C4-2B (cell line): ENCODE results near the gene ARPIN.
"Not testable (repeated sequence)": the region's sequence is repeated elsewhere in the genome, so short reads cannot be mapped to it uniquely, and the experiment has no call there.

Experiments used
- H3K27ac ChIP-seq: fragments of 450-650 bp; 2 replicates; pipeline ENCODE4 v1.5.1; 2017
- CTCF ChIP-seq: fragments of 450-650 bp; conservative IDR thresholded peaks from 2 replicates; pipeline ENCODE4 v1.5.1; 2017; ENCODE audit warnings: mild to moderate bottlenecking
- ZFX ChIP-seq: fragments of 450-650 bp; IDR thresholded peaks from 2 replicates; pipeline ENCODE4 v1.6.1; 2017

The ARPIN gene

GRCh38 chr15:89874926-89875564 is 37.7 kb downstream of the ARPIN start:
- TF ChIP-seq CTCF (peak; percentile 99), ZFX (no peak)
- no peak overlapping the region for H3K27ac ChIP-seq

GRCh38 chr15:89870688-89871288 is 42.0 kb downstream of the ARPIN start:
- no peak for TF ChIP-seq CTCF
- no peak for TF ChIP-seq ZFX
- H3K27ac ChIP-seq, result no peak overlapping the region

GRCh38 chr15:89870006-89870405 is 42.7 kb downstream of the ARPIN start:
- no peak overlapping the region for H3K27ac ChIP-seq
- TF ChIP-seq ZFX (no peak), CTCF (no peak)

- H3K27ac ChIP-seq, result not testable (repeated sequence)
Observed at GRCh38 chr15:89869490-89869889, 43.3 kb downstream of the ARPIN start.

- peak; percentile 14; the same call in 1 of the 2 replicates for TF ChIP-seq ZFX
- TF ChIP-seq CTCF, result peak; percentile 28
Observed at GRCh38 chr15:89864958-89865739, 47.6 kb downstream of the ARPIN start.

GRCh38 chr15:89863918-89864317 is 48.8 kb downstream of the ARPIN start:
- TF ChIP-seq ZFX (no peak), CTCF (no peak; the same call in 1 of the 2 replicates)
- H3K27ac ChIP-seq, result peak overlapping the region; percentile 88; the same call in 1 of the 2 replicates

More at GRCh38 chr15:89864958-89865739, 47.6 kb downstream of the ARPIN start:
- peak overlapping the region; percentile 88 for H3K27ac ChIP-seq

- H3K27ac ChIP-seq, result peak overlapping the region; percentile 22; the same call in 1 of the 2 replicates
- TF ChIP-seq ZFX (no peak), CTCF (no peak)
Observed at GRCh38 chr15:89860891-89861290, 51.9 kb downstream of the ARPIN start.
